OCI-LY1 (cell line): ENCODE data around the gene ASXL2.
"Not testable (repeated sequence)": the region's sequence is repeated elsewhere in the genome, so short reads cannot be mapped to it uniquely, and the experiment has no call there.

Experiments used
- CTCF ChIP-seq: fragments of 200-600 bp; sonication (generic), shearing (Covaris generic); IDR thresholded peaks from 2 replicates; pipeline ENCODE4 v1.5.1; 2017; ENCODE audit warnings: mild to moderate bottlenecking, antibody characterized with exemption, low read length, moderate library complexity, mixed read lengths
- EZH2 ChIP-seq: fragments of 200-600 bp; sonication (generic), shearing (Covaris generic); IDR thresholded peaks from 2 replicates; pipeline ENCODE4 v1.8.0; 2017; ENCODE audit warnings: borderline replicate concordance, mixed run types, mild to moderate bottlenecking, antibody characterized with exemption, low read length, moderate library complexity, mixed read lengths

GRCh38 chr2:25850400-25850799 is 27.9 kb downstream of the ASXL2 start:
- not testable (repeated sequence) for TF ChIP-seq CTCF, EZH2
